Airway epithelial cell (primary cell): Measurements from ENCODE around the gene KCNE2. TPM values are rescaled to one million over a fixed set of nuclear protein-coding genes. Genes with fewer than 3 reads are reported as not detected.

Experiments
- total RNA-seq: library from RNA; depleted of rRNA; stranded (reverse); fragments of >200 nt; gene quantifications from 2 replicates; pipeline ENCODE4 v1.2.3, GENCODE V29; 2015

KCNE2 gene, protein sequence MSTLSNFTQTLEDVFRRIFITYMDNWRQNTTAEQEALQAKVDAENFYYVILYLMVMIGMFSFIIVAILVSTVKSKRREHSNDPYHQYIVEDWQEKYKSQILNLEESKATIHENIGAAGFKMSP
- not detected in 2 replicates for total RNA-seq

DNA sequence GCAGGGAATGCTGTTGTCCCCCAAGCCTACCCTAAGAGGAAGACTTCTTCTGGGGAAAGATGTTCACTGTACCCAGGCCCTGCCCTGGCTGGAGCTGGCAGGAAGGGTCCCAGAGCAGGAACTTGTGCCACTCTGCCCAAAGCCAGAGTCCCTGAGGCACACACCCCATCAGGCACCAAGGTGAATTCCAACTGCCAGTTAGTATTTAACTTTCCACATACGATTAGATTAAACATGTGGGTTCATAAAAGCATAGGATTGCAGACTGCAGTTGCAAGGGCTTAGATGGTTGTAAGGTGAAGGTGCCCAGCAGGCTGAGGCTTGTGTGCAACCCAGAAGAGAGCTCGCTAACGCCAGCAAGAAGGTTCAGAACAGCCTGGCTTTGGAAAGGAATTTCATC, at the start of gene KCNE2:
KCNE2 (plus strand) TSS at position 274 of the 400 bp plus-strand sequence. CDS start 6,473 bp downstream, outside the sequence.

DNA sequence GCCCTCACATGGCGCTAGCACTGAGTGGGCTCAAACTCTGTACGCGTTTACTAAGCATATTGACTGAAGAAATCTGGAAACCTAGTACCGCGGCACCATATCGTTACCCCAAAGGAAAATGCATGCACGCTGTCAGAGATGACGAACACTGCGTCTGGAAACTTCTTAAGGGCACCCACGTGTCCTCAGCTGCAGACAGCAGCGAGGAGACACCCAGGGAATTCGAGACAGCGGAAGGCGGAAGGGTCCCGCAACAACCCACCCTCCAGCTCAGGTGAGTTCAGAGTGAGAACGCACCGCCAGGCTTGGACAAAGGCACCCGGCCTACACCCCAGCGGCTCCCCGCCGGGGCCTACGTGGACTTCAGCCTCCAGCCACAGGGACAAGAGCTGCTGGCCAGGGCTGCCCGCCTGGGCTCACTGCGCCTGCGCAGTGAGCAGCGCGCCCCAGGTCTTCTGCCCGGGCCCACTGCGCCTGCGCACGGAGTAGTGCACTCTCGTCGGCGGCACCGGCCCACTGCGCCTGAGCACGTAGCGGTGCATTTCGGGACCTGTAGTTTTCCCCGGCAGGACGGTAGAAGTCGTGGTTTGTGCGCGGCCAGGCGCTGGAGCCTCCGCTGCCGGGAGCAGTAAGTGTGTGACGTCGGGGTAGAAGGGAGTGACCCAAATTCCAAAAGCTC, 11.3 kb downstream of the KCNE2 start, which contains the start of gene SMIM11:
SMIM11 (plus strand) TSS at position 568 of the 679 bp plus-strand sequence. CDS start 3,998 bp downstream, outside the sequence.

Other genes with a start within 250 kb of the KCNE2 start
- gene SMIM11, start 11.5 kb downstream of the KCNE2 start, total RNA-seq = 5.4 and 18.4 TPM in 2 replicates
- not detected in 2 replicates for gene SMIM34, start 59.9 kb downstream of the KCNE2 start, total RNA-seq
- gene KCNE1, start 148.2 kb downstream of the KCNE2 start, total RNA-seq = 0.49 TPM in 1 of 2 replicates, not detected in the other